Left kidney (tissue), 2 donors: ENCODE results near the gene SLC66A1. TPM values are rescaled to one million over a fixed set of nuclear protein-coding genes. Genes with fewer than 3 reads are reported as not detected.

Source experiments
- DNase-seq: peaks from one replicate; pipeline ENCODE4 v3.0.0-alpha.2; 2013
- polyA plus RNA-seq: library from polyadenylated mRNA; unstranded; fragments of 120-200 nt; gene quantifications from one replicate; pipeline ENCODE4 v1.2.1, GENCODE V29; 2013; ENCODE audit not compliant: insufficient read length

The SLC66A1 gene
- polyA plus RNA-seq, 1 donor: 13.3 TPM

DNA sequence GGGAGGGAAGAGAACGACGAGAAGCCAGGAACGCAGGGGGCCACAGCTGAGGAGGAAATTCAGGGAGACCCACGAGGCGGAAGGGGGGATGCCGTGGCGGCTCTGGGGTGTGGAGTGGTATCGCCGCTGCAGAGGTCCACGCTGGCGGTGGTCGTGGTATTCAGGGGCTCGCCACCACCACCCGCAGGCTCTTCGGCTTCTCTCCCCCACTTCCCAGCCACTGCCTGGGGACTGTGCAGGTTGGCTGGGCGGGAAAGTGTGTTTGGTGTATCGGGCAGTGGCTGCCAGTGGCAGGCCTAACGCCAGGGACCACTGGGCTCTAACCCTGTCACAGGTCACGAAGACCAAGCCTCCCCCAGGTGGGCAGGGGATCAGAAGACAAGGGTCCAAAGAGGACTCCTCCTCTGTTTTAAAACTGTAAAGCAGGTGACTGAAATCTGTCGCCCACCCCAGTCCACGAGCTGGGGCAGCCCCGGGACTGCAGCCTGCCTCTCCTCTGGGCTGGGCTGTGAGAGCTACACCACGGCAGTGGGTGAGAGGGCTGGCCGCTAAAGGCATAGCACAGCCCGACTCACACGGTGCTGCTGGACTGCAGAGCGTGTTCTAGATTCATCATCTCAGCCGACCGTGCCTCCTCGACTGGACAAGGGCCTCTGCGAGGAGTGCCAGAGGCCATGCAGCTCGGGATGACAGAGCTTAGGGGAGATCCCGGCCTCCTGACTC is 30.9 kb downstream of the SLC66A1 start:
- no peak for DNase-seq

DNA sequence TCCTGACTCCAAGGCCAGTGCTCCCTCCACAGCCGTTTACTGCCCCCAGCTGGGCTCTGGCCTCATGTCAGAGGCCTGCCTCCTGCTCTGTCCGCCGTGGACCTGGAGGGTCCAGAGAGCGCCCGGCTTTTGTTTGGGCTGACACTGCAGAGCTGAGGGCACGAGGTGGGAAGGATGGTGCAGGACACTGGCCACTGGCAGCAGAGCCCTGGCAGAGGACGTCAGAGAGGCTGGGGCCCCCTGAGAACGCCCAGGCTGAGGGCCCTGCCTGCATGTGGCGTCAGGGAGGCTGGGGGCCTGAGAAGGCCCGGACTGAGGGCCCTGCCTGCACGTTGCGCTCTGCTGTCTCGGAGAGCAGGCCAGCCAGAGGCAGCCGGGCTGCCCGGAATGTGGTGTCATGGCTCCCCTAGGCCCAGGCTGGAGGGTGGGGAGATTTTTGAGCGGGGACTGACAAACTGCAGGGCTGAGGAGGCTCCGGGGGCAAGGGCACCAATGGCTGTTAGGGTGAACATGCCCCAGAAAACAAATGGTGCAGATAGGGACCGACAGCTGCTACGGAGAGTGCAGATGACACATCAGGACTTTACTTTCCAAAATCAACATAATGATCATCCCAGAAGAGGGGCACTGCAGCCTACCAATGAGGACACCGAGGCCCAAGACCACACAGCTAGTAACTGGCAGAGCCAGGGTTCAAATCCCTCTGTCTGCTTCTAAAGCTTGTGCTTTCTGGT is 31.7 kb downstream of the SLC66A1 start:
- DNase-seq: no peak

DNA sequence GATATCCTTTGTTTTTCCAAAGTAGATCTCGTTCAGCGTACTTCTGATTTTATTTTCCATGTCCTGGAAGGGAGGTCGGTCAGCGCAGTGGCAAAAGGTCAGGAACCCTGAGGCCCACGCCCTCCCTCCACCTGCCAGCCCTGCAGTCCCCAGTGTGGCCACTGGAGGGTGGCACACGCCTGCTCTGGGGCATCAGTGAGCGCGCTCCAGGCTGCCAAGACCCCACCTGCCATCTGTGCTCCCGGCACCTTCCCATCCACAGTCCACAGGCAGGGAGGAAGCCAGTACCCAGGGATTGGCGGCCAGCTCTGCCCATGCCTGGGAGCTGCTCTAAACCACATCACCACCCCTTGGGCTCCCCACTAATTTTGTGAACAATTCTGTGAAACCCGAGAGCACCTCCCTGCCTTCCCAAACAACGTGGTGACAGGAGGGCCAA is 32.3 kb downstream of the SLC66A1 start:
- DNase-seq: no peak

DNA sequence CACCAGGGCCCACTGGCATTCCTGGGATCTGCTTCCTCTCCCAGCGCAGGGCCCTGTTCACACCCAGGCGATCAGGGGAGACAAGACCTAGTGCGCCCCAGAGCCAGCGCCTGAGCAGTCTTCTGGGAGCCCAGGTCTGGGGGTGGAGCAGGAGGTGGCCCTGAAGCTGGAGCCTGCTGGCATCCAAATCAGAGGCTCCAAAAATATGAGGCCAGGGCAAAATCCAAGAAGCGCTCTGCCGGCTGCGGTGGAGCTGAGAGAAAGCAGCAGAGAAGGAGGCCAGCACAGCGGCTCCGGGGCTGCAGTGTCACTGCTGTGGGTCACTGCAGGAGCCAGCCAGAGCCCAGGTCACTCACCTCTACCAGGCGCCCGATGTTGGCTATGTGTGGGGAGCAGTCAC is 32.7 kb downstream of the SLC66A1 start:
- DNase-seq: no peak

DNA sequence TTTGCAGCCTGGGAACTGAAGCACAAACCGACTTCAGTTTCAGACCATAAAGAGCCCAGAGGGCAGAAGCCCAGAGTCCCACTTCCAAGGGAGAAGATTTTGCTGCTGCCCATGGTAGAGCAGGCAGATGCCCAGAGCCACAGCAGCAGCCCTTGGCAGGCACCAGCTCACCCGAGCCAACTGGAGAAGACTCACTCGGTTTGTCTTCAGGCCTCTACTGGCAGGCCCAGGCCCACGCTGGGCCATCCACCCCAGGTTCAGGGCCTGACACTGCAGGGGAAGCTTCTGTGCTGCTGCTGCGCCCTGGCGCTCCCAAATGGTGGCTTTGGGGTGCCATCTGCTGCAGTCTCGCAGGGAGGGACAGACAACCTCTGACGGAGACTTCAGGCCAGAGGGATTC is 33.3 kb downstream of the SLC66A1 start:
- DNase-seq: no peak

DNA sequence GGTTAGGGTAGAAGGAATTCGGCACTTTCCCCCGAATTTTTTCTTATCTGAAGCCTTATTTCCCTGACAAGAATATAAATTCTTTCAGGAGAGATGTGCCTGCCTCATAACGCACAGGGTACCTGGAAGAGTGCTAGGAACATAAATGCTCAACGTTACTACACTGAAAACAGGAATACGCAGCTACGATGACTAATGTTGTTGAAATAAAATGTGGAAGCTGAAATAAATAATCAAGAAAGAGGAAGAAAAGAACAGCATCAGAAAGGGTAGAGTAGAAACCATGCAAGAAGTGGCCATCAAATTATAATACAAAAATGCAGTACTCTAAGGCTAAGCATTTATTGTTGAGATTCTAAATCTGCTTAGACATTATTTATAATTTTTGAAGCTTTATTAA is 33.9 kb downstream of the SLC66A1 start:
- DNase-seq: no peak

DNA sequence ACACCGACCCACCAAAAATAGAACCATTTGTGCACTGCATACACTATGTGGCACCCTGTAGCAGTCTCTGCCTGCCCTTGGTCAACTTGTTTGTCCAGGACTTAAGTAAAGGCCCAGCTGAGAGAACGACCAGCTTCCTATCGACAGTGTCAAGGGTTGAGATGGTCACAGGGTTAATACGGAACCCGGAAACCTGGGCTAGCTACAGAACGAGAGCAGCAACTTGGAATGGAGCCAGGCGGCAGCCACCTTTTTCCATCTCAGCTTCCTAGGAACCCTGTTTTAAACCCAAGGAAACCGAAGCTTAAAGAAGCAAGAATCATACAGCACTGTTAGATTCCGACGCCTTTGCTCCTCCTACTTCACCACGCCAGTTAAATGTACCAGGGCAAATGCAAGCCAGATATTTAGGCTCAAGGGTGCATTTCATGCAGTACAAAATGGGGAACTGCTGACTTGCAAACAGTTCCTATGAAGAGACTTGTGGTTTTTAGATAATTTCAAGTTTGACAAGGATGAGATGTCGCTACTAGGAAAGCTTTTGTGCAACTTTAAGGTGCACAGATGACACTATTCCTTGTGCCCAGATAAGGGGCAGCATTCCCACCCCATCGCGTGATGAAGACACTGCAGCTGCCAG is 35.5 kb downstream of the SLC66A1 start:
- no peak for DNase-seq

DNA sequence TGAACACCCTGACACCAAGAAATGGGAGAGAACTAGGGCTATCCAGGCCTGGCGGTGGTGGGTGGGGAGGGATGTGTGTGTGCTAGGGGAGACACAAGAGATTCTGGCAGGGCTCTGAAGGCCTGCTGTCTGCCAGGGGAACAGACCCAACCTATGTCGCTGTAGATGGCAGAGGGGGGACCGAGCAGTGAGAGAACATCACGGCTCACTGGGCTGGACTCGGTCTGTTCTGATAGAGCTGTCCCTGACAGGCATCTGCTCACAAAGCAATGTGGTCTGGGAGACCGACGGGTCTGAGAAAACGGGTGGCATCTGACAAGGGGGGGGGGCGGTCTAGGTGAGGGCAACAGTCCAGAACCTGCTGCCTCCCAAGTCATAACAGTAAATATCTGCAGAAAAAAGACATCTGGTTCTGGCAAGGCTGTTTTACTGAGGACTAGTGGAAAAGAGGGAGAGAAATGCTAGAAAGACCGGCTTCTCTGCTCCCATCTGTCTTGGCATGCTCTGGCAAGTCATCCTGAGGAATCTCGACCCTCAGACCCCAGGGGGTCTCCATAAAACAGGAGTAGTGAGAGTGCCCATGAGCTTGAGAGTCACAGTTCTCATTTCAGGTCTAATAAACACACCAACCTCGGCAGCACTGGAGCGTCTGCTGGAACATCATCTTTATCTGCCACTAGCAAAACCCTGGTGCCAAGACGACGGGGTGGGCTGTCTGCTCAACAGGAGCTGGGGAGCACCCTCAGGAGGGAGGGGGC is 36.5 kb downstream of the SLC66A1 start:
- no peak for DNase-seq

DNA sequence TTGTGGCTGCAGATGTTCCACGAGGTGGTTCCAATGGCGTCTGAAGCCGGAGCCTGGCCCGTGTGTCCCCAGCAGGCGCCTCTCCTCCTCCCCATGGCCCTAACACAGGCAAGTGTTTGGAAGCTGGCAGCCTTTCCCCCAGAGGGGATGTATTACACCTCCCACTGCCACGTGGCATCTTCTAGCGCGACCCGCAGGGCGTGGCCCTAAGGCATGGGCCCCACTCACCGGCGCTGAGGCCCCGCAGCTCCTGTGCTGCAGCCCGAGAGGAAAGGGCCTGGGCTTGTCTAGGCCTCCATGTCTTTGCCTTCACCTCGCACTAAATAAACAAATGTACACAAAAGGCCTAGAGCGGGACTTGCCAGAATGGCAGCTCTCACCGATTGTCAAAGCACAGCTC is 37.9 kb downstream of the SLC66A1 start:
- no peak for DNase-seq

DNA sequence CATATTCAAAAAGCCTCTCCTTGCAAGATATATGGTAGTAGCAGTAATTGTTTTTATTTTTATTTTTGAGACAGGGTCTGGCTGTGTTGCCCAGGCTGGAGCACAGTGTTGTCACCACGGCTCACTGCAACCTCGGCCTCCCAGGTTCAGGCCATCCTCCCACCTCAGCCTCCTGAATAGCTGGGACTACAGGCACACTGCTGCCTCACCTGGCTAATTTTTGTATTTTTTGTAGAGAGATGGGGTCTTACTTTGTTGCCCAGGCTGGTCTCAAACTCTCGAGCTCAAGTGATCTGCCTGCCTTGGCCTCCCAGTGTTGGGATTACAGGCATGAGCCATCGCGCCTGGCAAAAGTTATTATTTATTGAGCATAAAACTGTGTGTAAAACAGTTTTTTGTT is 38.4 kb downstream of the SLC66A1 start:
- DNase-seq: no peak

DNA sequence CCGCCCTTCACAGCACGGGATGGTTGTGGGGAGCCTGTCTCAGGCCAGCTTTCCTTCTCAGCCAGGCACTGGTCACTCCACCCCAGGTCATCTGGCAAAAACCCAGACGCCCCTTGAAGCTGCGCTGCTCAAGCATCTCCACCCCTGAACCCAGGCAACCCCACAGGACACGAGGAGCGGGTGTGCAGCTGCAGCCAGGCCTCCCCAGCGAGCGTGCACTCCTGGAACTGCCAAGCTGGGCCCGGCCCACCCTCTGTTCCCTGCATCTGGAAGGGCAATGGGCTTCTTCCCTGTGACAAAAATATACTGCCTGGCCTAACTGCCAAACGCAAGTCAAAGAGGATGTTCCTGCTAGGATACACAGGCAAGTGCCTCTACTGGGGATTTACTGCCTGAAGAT is 39.7 kb downstream of the SLC66A1 start:
- no peak for DNase-seq

DNA sequence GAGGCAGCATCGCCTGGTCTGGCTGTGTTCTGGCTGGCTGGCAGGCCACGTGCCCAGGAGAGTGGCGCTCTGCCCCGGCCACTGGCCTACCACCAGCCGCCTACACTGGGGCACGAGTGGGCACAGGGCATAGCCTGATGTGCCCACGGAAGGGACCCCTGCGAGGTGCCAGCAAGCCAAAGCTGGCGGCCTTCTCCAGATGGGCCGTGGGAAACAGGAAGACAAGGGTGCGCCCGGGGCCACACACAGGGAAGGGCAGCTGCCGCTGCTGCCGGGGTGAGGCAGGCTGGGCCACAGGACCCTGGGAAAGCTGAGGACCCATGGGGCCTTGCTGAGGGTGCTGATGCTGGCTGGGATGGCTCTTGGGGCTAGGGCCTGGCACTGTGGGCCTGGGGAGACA is 40.7 kb downstream of the SLC66A1 start:
- DNase-seq: no peak

DNA sequence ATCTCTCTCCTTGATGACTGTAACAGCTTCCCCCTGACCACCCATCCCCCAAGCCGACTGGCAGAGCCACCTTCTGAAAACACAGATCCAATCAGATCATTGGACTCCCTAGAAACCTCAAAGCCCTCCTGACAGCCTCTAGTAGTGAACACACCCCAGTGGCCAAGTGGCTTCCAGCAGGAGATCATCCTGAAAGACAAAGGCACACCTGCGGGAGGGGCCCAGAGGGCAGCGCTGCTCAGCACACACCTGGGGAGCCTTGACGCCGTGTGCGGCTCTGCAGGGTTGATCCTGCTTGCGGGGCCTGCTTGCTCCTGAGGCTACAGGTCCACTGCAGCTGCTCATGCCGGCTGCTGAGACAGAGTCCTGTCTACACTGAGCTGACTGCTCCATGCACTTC is 41.5 kb downstream of the SLC66A1 start:
- DNase-seq: no peak

DNA sequence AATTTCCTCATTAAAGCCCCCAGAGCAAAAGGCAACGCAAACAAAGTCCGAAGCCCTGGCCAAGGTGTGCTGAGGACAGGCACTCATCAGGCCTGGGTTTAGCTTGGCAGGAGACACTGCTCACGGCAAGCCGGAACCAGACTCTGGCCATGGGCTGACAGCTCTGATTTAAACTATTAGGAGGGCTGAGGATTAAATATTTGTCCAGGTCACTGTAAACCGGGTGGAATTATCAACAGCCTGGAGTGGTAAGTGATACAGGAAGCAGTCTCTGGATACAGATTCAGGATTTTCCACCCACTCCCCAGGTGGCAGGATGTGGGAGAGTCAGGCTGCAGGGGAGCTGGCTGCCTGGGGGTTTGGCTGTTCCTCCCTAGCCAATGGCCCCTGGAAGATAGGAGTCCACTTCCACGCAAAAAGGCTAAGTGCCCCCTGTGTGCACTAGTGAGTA is 42.4 kb downstream of the SLC66A1 start:
- no peak for DNase-seq

DNA sequence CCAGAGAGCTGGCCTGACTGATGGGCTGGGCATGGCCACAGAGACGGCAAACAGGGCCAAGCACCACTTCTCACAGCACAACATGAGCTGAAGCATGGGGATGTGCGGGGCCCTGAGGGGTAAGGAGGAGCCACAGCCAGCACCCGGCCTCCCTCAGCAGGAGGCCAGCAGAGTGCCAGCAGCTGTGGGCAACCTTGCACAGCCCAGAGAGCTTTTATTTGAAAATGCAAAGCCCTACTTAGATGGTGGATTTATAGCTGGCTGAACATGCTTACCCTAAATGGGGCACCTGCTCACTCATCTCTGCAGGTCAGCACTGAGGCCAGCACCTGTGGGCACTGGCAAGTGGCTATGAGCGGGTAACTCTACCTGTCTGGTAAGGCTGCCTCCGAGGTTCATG is 44.1 kb downstream of the SLC66A1 start:
- DNase-seq: no peak

DNA sequence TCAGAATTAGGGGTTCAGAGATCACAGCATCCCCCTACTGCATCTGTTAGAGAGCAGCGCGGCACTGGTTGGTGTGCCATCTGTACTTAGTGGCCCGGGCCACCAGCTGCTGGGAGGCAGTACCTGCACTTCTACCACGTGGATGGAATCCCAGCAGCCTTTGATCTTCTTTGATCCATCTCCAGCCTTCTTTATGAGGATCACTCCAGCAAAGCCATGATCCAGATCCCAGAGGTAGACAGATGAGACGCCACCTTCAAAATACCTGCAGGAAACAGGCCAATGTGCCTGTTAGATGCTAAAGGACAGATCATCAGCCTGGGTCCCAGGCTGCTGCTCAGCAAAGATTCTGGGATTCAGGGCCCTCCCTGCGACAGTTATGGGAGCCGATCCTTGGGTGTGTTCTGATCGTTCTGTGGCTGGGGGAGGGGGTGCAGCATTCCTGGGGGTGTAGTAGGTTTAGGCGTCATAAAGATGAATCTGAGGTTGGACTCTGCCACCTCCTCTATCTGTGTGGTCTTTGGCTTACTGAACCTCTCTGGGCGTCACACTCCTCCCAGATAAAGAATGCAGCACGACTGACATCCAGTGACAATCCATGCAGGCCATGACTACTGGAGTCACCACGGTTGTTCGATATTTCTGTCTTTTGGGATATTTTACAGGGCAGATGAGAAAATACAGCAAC is 45.3 kb downstream of the SLC66A1 start:
- DNase-seq: no peak

DNA sequence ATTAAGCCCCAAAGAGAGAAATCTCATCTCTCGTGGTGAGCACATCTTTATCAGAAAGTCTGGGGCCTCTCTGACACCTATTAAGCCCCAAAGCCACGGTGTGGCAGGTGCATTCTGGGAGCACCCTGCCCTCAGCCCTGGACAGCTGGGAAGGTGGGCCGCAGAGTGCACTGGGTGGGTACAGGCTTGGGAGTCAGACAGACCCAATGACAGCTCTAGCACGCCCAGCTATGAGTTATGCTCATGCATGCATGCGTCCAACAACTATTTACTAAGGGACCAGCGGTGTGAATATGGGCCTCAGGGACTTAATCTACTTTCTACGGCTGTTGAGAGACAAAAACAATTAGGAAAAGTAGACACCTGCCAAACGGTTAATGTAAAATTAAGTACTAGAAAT is 46.6 kb downstream of the SLC66A1 start:
- no peak for DNase-seq

DNA sequence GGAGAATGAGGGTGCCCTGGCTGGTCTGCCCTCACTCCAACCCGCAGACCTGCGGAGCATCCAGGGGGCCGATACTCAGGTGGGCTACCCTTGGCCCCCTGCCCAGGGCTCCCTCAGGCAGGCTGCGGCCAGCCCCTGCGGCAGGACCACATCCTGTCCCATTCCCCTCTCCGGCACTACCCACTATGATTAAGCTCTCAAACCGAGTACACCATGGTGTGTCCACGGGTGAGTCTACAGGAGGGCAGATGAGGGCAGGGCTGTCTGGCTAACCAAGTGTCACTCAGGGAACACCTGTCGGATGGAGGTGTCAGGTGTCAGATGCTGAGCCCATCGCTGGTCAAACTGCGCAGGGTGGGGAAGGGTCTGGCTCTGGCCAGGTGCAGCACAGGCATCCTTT is 47.2 kb downstream of the SLC66A1 start:
- no peak for DNase-seq

DNA sequence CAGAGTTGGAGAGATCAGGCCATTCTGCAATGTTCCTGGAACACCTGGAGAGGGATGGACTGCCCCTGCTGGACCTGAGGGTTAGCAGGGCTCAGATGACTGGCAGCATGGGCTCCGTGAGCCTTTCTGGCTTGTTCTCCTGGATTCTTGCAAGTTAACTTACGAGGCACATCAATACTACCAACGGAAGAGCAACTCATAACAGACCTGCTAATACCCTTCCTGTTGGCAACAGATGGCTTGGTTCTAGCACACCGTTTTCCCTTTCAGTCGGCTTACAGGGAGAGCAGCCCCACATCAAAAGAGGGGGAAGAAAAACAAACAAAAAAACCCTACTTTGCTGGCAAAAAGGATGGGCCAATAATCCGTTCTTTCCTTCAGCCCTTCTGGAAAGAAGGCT is 47.9 kb downstream of the SLC66A1 start:
- DNase-seq: no peak

DNA sequence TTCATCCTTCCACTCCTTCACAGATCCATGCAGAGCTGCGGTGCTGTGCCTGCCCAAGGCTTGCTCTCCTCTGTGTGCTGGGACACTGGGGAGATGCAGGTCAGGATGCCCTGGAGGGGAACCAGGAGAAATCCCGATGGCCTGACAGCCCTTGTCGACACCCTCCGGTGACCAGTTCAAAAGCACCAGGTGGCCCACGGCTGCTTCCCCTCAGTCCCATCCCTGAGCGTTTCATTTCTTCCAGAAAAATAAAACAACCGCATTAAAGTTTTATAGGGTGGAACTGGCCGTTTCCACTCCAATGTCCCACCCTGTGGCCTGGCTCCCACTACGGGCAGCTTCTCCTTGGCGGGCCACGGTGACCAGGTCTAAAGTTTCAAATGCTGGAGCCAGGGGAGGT is 48.3 kb downstream of the SLC66A1 start:
- DNase-seq: no peak

DNA sequence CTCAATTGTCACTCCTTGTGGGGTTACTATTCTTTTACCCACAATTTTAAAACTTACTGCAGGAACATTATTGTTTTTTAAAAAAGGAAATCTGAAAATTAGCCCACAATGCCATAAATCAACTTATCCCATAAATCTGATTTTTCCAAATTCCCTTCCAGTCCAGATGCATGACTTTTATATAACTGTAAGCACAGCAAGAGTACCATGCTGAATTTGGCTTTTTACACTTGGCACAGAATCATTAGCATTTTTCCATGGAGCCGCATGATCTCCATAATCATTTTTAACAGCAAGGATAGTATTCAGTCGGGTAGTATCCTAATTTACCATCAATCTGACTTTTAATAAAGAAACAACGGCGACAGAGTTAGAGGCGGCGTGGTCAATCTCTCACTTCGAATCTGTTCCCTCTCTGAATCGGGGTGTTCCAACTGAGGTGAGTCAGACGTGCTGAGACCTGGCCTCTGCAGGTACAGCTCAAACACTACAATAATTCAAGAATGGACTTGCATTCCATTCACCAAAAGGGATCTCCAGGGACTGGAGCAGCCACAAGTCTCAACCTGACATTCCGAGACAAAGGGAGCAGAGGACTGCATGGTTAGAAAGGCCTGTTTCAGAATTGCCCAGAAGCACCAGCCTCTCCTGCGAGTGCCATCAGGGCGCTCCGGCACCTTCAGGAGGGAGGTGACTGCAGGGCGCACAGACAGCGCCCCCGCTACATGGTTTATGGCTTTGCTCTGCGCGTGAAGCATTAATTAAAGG is 48.9 kb downstream of the SLC66A1 start:
- no peak for DNase-seq
